Left colon (tissue), 2 donors: ENCODE measurements around the gene BMERB1. TPM values are rescaled to one million over a fixed set of nuclear protein-coding genes. Genes with fewer than 3 reads are reported as not detected.
"Not testable (repeated sequence)": the region's sequence is repeated elsewhere in the genome, so short reads cannot be mapped to it uniquely, and the experiment has no call there.

ENCODE experiments used
- ATAC-seq: fragments of 200-7000 bp; cut with Tn5 transposase; one replicate; pipeline ENCODE4 v1.9.1; 2020; ENCODE audit warnings: mild to moderate bottlenecking, moderate library complexity
- DNase-seq, 2 donors: peaks; one replicate each; pipeline ENCODE4 v3.0.0-alpha.2; 2020
- intact Hi-C, 2 donors: fragments of 100-400 bp; cut with DNase I in 1 of 2; cut with micrococcal nuclease in 1 of 2; formaldehyde crosslinking; loops; one replicate each; pipeline versions ENCODE4 v1.11.2 to v1.14.0; 2022; cut with DNase I, micrococcal nuclease
- total RNA-seq, 2 donors: library from RNA; stranded (reverse); fragmentation: NEBNext Ultra II Directional; extraction: Animal tissue kit (Norgen Biotek cat#: 25700); gene quantifications; one replicate each; pipeline ENCODE4 v1.2.1, GENCODE V29; 2021
- donor health status: DM: no; HTN: no; CAD: no.
- donor health status: DM: yes; HTN: yes; CAD: no.

Gene BMERB1
- total RNA-seq, 2 donors from 2014 or later, result 5.3 to 10.3 TPM

DNA sequence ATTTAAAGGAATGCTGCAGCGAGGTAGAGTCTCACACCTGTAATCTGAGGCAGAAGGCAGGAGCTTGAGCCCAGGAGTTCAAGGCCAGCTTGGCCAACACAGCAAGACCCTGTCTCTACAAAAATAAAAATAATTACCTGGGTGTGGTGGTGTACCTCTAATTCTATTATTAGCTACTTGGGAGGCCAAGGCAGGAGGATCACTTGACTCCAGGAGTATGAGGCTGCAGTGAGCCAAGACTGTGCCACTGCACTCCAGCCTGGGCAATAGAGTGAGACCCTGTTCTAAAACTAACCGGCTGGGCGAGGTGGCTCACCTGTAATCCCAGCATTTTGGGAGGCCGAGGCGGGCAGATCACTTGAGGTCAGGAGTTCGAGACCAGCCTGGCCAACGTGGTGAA is 18.9 kb downstream of the BMERB1 start:
- ATAC-seq, DNase-seq, intact Hi-C loops: not testable (repeated sequence)

DNA sequence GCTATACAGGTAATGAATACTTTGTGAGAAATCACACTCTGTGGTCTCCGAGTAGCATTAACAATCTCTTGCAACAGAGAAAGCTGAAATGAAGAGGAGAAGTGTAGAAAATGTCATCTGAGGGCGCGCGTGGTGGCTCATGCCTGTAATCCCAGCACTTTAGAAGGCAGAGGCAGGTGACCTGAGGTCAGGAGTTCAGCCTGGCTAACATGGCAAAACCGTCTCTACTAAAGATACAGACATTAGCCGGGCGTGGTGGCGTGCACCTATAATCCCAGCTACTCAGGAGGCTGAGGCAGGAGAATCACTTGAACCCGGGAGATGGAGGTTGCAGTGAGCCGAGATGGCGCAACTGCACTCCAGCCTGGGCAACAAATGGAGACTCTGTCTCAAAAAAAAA is 20.5 kb downstream of the BMERB1 start:
- DNase-seq, intact Hi-C loops, ATAC-seq: not testable (repeated sequence)

DNA sequence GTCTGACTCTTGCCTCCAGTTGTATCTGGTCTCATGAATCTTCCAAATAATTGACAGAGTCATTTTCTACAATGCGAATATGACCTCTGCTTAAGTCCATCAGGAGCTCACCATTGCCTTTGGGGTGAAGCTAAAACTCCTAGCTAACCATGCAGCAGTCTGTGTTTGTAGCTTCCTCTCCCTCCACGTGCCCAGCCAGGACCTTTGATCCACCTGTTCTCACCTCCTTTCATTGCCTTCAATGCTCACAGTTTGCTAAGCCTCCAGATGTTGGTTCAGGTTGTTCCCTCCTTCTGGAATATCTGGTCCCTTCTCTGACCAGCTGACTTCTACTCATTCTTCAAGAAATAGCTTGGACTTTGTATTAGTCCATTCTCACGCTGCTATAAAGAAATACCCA is 23.0 kb downstream of the BMERB1 start:
- DNase-seq (no peak), ATAC-seq (no peak)
- intact Hi-C loops, result no loop called here

DNA sequence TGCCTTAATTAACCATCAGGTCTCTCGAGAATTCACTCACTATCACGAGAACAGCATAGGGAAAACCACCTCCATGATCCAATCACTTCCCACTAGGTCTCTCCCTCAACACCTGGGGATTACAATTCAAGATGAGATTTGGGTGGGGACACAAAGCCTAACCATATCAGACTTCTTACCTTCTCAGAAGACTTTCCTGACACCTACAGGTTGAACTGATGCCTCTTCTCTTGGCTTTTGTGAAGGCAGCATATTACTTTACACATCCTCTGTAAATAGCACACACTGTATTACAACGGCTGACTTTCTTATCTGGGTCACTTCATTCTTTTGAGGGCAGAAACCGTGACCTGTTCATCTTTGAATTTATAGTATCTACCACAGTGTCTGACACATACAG is 23.6 kb downstream of the BMERB1 start:
- ATAC-seq, result peak; percentile 34
- no peak for DNase-seq
- intact Hi-C loops, result no loop called here

DNA sequence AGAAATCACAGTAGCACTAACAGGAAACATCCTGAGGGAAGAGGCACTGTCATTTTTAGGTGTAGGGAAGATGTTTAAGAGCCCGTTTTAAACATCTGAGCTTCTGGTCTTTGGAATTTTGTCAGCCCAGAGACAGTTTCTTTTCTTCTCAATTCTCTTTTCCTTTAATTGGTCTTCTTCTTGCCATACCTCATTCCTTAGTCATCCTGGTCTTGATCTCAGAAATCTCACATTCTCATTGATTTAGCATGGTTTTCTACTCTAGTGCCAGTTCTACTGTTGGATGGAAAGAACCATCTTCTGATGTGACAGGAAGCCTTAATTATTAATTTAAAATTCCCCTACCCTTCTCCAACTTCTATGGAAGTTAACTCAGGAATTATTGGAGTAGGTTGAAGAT is 25.4 kb downstream of the BMERB1 start:
- no peak for ATAC-seq
- no peak for DNase-seq
- intact Hi-C loops, result no loop called here

DNA sequence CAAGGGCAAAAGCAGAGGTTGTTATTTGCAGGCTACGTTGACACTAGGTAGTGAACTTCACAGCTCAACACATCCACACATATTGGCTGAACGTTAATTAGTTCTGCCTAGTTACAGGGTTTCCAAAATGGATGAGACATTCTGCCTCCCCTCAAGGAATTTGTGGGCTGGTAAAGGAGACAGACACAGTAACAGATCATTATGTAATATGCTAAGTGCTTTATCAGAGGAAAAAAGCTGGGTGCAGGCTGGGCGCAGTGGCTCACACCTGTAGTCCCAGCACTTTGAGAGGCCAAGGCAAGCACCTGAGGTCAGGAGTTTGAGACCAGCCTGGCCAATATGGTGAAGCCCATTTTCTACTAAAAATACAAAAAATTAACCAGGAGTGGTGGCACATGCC is 26.2 kb downstream of the BMERB1 start:
- intact Hi-C loops, result no loop called here
- ATAC-seq (no peak), DNase-seq (no peak)

DNA sequence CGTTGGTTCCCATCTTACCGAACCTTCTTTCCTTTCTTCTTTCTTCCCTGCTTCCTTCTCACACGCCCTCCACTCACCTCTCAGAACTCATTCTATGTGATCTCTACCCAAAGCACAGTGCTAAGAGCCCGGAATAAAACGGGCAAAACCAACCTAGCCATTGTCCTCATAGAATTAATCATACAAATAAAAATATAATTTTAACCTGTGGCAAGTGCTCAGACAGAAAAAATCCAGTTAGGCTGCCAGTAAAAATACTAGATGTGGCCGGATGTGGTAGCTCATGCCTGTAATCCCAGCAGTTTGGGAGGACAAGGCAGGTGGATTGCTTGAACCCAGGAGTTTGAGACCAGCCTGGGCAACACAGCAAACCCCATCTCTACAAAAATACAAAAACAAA is 27.0 kb downstream of the BMERB1 start:
- no peak for DNase-seq
- intact Hi-C loops, result no loop called here

DNA sequence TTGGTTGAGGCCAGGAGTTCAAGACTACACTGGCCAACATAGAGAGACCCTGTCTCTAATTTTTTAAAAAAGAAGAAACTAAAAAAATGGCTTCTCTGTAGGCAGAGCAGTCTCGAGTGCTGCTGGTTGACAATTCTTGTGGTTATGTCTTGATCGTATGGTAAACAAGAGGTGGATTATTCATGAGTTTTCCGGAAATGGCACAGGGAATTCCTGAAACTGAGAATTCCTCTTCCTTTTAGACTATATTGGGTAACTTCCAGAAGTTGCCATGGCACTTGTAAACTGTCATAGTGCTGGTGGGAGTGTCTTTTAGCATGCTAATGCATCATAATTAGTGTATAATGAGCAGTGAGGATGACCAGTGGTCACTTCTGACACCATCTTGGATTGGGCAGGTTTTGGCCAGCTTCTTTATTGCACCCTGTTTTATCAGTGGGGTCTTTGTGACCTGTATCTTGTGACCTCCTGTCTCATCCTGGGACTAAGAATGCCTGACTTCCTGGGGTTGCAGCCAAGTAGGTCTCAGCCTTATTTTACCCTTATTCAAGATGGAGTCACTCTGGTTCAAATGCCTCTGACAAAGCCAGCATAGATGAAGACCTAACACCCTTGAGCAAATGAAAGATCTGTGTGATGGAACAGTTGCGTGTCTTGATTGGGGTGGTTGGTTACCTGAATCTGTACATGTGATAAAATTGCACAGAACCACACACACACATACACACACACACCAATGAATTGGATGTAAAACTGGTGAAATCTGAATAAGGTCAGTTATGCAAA is 30.2 kb downstream of the BMERB1 start:
- DNase-seq, result no peak
- intact Hi-C loops, result no loop called here

More for the DNA sequence above, 27.0 kb downstream of the BMERB1 start:
- ATAC-seq, result no peak

DNA sequence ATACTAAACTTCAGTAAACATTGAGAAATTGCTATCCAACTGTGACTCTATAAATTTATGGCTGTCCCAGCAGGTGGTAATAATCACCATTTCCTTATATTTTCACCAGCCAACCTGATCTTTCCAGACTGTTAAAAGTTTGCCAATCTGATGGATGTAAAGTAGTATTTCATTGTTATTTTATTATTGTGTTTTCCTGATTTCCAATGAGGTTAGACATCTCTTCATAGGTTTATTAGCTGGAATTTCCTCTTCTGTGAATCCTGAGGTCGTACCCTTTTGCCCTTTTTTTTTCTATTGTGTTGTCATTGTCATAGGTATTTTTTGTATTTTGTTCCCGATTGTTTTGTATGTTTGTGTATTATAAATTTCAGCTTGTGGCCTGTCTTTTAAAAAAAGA is 31.7 kb downstream of the BMERB1 start:
- intact Hi-C loops, result no loop called here
- ATAC-seq (peak; percentile 49), DNase-seq (no peak)

More for the DNA sequence above, 30.2 kb downstream of the BMERB1 start:
- ATAC-seq, result no peak

DNA sequence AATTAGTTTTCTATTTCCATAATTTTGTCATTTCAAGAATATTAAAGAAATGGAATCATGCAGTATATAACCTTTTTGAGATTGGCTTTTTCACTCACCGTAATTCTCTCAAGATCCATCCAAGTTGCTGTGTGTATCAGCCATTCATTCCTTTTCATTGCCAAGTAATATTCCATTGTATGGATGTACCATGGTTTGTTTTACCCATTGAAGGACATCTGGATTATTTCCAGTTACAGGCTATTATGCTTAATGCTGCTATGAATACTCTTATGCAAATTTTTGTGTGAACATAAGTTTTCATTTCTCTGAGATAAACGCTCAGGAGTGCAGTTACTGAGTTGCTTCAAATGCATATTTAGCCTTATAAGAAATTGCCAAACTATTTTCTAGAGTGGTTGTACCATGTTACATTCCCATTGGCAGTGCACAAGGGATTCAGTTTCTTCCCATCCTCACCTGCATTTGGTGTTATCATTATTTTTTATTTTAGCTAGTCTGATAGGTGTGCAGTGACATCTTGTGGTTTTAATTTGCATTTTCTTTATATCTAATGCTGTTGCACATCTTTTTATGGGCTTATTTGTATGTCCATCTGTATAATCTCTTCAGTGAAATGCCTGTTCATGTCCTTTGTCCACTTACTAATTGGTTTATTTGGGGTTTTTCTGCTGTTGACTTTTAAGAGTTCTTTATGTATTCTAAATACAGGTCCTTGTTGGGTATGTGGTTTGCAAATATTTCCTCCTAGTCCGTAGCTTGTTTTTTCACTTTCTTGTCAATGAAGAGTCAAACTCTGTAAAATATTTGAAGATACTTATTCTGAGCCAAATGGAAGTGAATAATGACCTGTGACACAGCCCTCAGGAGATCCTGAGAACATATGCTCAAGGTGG is 32.7 kb downstream of the BMERB1 start:
- intact Hi-C loops, result no loop called here
- no peak for DNase-seq
- ATAC-seq, result peak; percentile 64

DNA sequence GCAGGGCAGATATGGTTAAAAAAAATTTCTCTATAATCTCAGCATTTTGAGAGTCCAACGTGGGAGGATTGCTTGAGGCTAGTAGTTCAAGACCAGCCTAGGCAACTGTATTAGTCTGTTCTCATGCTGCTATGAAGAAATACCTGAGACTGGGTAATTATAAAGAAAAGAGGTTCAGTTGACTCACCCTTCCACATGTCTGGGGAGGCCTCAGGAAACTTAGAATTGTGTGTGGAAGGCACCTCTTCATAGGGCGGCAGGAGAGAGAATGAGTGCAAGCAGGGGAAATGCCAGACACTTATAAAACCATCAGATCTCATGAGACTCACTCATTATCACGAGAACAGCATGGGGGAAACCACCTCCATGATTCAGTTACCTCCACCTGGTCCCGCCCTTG is 42.6 kb downstream of the BMERB1 start:
- intact Hi-C loops, DNase-seq, ATAC-seq: not testable (repeated sequence)

DNA sequence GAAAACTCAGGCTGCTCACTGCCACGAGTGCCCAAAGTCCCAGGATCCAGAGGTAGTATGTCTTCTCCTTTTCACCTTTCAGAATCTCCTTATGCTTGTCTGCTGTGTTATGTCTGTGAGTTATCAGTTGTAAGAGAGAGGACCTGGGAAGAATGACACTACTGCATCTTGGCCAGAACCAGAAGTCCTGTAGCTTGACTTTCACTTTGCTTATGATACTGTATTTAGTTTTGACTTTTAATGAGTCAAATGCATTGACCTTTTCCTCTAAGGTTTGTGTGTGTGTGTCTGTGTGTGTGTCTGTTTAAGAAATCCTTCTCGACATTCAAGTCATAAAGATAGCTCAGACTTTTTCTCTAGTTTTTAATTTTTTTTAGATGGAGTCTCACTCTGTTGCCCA is 43.4 kb downstream of the BMERB1 start:
- DNase-seq, result no peak
- no peak for ATAC-seq
- intact Hi-C loops, result no loop called here

DNA sequence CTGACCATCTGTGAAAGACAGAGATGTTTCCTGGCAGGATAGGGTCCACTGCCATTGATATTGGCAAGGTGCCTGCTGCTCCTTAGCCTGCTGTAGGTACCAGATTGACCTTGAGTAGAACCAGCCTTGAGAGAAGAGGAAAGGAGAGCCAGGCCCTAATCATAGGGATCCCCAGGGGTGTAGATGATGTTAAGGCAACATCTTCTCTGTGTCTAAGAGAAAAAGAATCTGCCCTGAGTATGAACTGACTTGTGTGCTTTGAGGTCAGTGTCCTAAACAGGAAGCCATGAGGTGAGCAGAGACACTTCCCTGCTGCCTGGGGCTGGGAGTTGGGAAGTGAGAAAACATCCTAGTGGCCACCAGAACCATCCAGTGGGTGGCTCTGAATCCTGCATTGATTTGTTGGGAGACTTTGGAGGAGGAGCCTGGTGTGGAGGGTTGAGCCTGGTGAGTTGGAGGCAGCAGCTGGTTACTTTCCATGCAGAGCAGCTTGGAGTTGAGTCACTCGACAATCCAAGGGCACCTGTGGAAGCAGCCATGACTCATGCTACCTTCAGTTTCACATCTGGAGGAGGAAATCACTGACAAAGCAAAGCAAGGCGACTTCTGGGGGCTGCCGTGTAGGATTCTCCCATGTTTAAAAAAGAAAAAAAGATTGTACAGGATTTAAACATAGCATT is 47.8 kb downstream of the BMERB1 start:
- peak; percentile 17 to 74 for DNase-seq
- intact Hi-C loops, result no loop called here
- peak; percentile 95 for ATAC-seq

DNA sequence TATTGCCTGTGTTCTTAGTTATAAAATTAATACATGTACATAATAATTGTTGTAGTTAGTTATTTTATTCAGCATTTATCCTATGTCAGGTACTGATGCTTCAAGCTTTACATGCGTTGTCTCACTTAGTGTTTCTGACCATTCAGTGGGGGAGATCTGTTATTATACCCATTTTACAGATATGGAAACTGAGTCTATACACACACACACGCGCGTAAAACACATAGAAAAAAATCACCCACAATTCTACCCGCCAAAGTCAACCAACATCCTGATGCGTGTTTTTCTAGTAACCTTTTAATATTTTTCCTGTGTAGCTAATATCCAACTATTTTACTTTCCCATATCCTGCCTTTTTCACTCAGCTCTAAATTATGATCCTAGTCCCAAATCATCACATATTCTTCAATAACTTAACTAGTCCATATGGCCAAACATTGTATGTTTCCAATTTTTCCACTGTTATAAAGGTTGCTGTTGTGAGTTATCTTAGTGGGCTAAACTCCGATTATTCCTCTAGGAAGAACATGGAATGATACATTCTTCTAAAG is 48.4 kb downstream of the BMERB1 start:
- intact Hi-C loops, result no loop called here
- ATAC-seq, result no peak

DNA sequence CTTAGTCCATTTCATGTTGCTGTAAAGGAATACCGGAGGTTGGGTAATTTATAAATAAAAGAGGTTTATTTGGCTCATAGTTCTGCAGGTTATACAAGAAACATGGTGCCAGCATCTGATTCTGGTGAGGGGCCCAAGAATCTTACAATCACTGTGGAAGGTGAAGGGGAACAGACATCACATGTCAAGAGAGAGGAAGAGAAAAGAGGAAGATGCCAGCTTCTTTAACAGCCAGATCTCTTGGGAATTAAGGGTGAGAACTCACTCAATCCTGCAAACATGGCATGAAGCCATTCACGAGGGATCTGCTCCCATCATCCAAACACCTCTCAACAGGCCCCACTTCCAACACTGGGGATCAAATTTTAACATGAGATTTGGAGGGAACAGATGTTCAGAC is 49.5 kb downstream of the BMERB1 start:
- intact Hi-C loops, result no loop called here
- DNase-seq (no peak), ATAC-seq (no peak)

More for the DNA sequence above, 48.4 kb downstream of the BMERB1 start:
- DNase-seq, result no peak

DNA sequence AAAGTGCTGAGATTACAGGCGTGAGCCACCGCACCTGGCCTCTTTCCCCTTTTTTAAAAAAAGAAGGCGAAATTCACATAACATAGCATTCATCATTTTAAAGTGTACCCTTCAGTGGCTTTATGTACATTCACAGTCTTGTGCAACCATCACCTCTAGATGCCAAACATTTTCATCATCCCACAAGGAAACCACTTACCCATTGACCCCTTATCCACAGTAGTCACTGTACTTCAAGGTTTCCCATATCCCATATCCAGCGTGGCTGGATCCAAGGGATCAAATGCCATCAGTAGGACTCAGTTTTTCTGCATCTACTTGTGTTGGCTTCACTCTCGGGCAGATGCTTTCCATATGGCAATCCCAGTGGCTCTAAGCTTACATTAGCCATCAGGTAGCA is 50.3 kb downstream of the BMERB1 start:
- intact Hi-C loops, result no loop called here
- DNase-seq (no peak), ATAC-seq (no peak)

DNA sequence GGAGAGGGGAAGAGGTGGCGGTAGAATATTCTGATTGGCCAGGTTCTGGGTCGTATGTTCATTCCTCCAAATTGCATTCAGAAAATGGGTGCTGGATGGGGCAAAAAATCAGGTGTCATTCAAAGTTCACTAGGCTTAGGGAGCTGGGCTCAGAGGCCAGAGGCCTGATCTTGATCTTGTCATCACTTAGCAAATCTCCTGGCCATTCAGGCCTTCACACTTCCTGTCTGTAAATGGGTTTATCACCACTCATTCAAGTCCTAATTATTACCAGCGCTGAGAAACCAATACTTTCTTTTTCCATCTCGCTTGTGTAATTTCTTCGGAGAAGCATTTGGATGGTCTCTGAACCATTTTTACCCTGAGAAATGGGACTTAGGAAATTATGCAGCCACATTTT is 50.8 kb downstream of the BMERB1 start:
- DNase-seq (no peak), ATAC-seq (no peak)
- intact Hi-C loops, result no loop called here

DNA sequence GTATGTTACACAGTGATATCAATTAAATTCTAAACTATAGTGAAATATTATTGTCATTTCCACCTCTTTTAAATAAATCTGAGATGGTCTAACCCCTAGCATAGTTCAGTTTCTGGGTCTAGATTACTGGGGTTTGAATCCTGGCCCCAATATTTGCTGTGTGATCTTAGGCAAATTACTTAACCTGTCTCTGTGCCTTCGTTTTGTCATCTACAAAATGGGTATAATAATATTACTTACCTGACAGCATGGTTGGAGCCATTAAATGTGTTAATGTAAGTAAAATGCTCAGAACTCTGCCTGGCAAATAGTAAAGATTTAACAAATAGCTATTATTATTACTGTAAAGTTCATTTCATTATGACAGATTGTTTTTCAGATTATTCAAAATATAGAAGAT is 52.3 kb downstream of the BMERB1 start:
- intact Hi-C loops, result no loop called here
- ATAC-seq (no peak), DNase-seq (no peak)
